BJ (cell line): ENCODE data around the gene CALML6. TPM values are rescaled to one million over a fixed set of nuclear protein-coding genes. Genes with fewer than 3 reads are reported as not detected.

Source experiments
- CTCF ChIA-PET: fragments of 350-600 bp; formaldehyde crosslinking; extraction: SDS; loops from one replicate; lab custom pipeline; 2021; ENCODE audit warnings: antibody characterized with exemption, inconsistent platforms; lab: Yijun Ruan, JAX
- POLR2A ChIA-PET: fragments of 300-600 bp; sonication (Branson Sonifier 250); formaldehyde crosslinking; extraction: SDS; loops from one replicate; lab custom pipeline; 2021; ENCODE audit warnings: antibody characterized with exemption; lab: Charles Lee
- DNase-seq: peaks from one replicate; pipeline ENCODE4 v3.0.0-alpha.2; 2011; ENCODE audit warnings: low read depth
- H3K27me3 ChIP-seq: 2 replicates; pipeline ENCODE4 v1.6.0; 2011; ENCODE audit warnings: low read length; ENCODE audit not compliant: control insufficient read depth, insufficient read depth
- H3K36me3 ChIP-seq: 2 replicates; pipeline ENCODE4 v1.5.1; 2011; ENCODE audit warnings: low read length; ENCODE audit not compliant: control insufficient read depth, insufficient read depth
- H3K4me3 ChIP-seq: 2 replicates; pipeline ENCODE4 v1.5.1; 2011; ENCODE audit warnings: low read depth, mild to moderate bottlenecking, control low read depth, low read length
- CTCF ChIP-seq: IDR thresholded peaks from 2 replicates; pipeline ENCODE4 v1.5.1; 2011; ENCODE audit warnings: low read depth, mild to moderate bottlenecking, control low read depth, inconsistent platforms, low read length, moderate library complexity; ENCODE audit not compliant: insufficient read depth
- polyA plus RNA-seq: library from polyadenylated mRNA; depleted of rRNA; stranded (reverse); fragments of >200 nt; gene quantifications from 2 replicates; pipeline ENCODE4 v1.2.3, GENCODE V29; 2011

CALML6 gene
- polyA plus RNA-seq, 1 experiment, result 0.31 TPM

GRCh38 chr1:1895456-1896336 is 19.4 kb upstream of the CALML6 start:
- H3K27me3 ChIP-seq, result no peaks in the 10 kb centered on the region
- ChIA-PET CTCF (interaction anchor here (0.7 to 1.8 kb wide), 3 partner anchors 10 to 12 kb away, joined by 4 to 8 read pairs (median 4); no protein-coding TSS in a partner anchor), POLR2A (no interaction called here)
- H3K36me3 ChIP-seq, result no peaks in the 10 kb centered on the region
- H3K4me3 ChIP-seq, result no peak overlapping the region
- DNase-seq, result no peak
- TF ChIP-seq CTCF, result no peak

DNA sequence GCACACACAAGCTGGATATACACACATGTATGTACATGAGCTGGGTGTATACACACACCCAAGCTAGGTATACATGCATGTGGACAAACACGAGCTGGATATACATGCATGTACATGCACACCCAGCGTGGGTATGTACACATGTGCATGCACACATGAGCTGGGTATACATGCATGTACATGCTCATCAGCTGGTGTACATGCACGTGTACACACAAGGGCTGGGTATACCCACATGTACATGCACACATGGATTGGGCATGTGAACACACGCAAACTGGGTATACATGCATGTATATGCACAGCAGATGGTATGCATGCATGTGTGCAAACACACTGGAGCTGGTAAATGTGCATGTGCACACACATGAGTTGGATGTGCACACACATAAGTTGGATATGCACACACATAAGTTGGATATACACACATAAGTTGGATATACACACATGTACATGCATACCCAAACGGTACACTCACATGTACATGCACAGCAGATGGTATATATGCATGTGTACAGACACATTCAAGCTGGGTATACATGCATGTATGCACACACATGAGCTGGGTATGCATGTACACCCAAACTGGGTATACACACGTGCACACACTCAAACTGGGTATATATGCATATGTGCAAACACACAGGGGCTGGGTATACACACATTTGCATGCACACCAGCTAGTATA is 16.7 kb upstream of the CALML6 start:
- H3K27me3 ChIP-seq, result no peaks in the 10 kb centered on the region
- CTCF ChIA-PET, result interaction anchor here (1.0 to 2.5 kb wide), 3 partner anchors 9 to 109 kb away, joined by 3 to 10 read pairs (median 3); no protein-coding TSS in a partner anchor
- TF ChIP-seq CTCF, result no peak
- POLR2A ChIA-PET, result no interaction called here
- H3K4me3 ChIP-seq, result no peak overlapping the region
- no peak for DNase-seq
- no peaks in the 10 kb centered on the region for H3K36me3 ChIP-seq

DNA sequence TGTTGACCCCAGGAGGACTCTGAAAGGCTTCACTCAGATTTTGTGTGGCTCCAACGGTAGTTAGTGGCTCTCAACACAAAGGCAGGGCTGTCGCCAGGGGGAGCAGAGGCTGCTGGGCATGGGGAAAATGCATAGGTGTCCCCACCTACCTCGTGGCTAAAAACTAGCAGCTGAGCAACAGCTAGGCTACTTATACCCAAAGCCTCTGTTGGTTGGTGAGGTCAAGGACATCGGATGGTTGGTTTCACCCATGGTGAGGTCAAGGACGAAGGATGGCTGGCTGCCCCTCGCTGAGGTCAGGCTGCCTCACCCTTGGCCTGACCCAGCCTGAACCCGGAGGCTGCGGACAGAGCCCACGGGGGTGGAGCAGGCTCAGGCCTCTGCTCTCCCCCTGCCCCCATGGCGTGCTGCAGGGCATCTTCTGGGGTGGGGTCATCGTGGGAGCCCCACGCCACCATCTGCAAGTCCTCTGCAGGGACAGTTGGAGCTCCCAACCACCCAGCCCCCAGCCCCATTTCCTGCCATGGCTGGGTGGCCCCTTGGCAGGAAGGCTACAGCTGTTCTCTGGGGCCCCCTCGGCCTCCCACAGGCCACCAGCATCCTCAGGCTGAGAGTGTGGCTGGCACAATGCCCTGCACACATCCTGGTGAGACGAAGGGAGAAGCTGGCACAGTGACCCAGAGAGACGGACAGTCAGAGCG is 15.6 kb upstream of the CALML6 start:
- Histone ChIP-seq H3K27me3 (no peaks in the 10 kb centered on the region), H3K36me3 (no peaks in the 10 kb centered on the region), H3K4me3 (no peak overlapping the region)
- no peak; the same call in 1 of the 2 replicates for TF ChIP-seq CTCF
- ChIA-PET POLR2A (no interaction called here), CTCF (interaction anchor here (1.0 to 2.5 kb wide), 2 partner anchors 8 to 10 kb away, joined by 3 to 10 read pairs; no protein-coding TSS in a partner anchor)
- no peak for DNase-seq

GRCh38 chr1:1899967-1900327 is 15.1 kb upstream of the CALML6 start:
- Histone ChIP-seq H3K27me3 (no peaks in the 10 kb centered on the region), H3K4me3 (no peak overlapping the region), H3K36me3 (no peaks in the 10 kb centered on the region)
- TF ChIP-seq CTCF, result no peak
- ChIA-PET CTCF (interaction anchor here (2.5 kb wide), 1 partner anchor 9 kb away, joined by 10 read pairs; no protein-coding TSS in a partner anchor), POLR2A (no interaction called here)
- no peak for DNase-seq
